Thyroid gland (tissue), 4 donors: ENCODE measurements around the gene SRD5A3. TPM values are rescaled to one million over a fixed set of nuclear protein-coding genes. Genes with fewer than 3 reads are reported as not detected.

ENCODE experiments used
- DNase-seq, 2 donors: peaks; one replicate each; pipeline ENCODE4 v3.0.0-alpha.2; 2019
- H3K27ac ChIP-seq, 3 donors: fragments of 200-600 bp; sonication (generic); 1 replicate in 2 of 3; 2 replicates in 1 of 3; pipeline ENCODE4 v1.5.1; 2016 to 2019; ENCODE audit warnings: mild to moderate bottlenecking in 1 of 3, moderate library complexity in 1 of 3
- H3K27me3 ChIP-seq: fragments of 200-600 bp; sonication (generic); one replicate; pipeline ENCODE4 v1.5.1; 2019
- H3K36me3 ChIP-seq, 2 donors: fragments of 200-600 bp; sonication (generic); one replicate each; pipeline ENCODE4 v1.5.1; 2016 to 2019
- H3K4me1 ChIP-seq, 2 donors: fragments of 200-600 bp; sonication (generic); one replicate each; pipeline ENCODE4 v1.5.1; 2017 to 2019
- H3K4me3 ChIP-seq, 3 donors: fragments of 200-600 bp; sonication (generic); replicated peaks in 1 of 3; 1 replicate in 2 of 3; 2 replicates in 1 of 3; pipeline ENCODE4 v1.5.1; 2016; ENCODE audit warnings: mild to moderate bottlenecking in 1 of 3
- H3K9me3 ChIP-seq: fragments of 200-600 bp; sonication (generic); one replicate; pipeline ENCODE4 v1.5.1; 2017
- CTCF ChIP-seq, 6 experiments: fragments of 200-600 bp in 3 of 6; fragments of 450-650 bp in 3 of 6; sonication (generic) in 3 of 6; IDR thresholded peaks; one replicate each; pipeline ENCODE4 v1.5.1; 2016 to 2019; ENCODE audit warnings: antibody characterized with exemption in 6 of 6, mild to moderate bottlenecking in 2 of 6, inconsistent platforms in 1 of 6, moderate library complexity in 1 of 6
- POLR2A ChIP-seq, 2 donors: fragments of 450-650 bp; IDR thresholded peaks; one replicate each; pipeline ENCODE4 v1.6.1; 2017; ENCODE audit warnings: antibody characterized with exemption in 2 of 2, mild to moderate bottlenecking in 2 of 2, moderate library complexity in 1 of 2
- WGBS, 2 donors: methylation state at CpG; one replicate each; pipeline ENCODE4 v1.1.5; 2017; 5-methylcytosine and 5-hydroxymethylcytosine counted together
- intact Hi-C: fragments of 100-400 bp; cut with DNase I; formaldehyde crosslinking; loops from one replicate; pipeline ENCODE4 v1.15.1; 2023
- total RNA-seq, 4 donors: library from RNA; depleted of rRNA; stranded (reverse); fragments of >200 nt; gene quantifications; one replicate each; pipeline ENCODE4 v1.2.3, GENCODE V29; 2016

The SRD5A3 gene
- total RNA-seq, 4 donors from 2014 or later = 2.7 to 12.0 (median 7.0) TPM

GRCh38 chr4:55405073-55405472 is 59.0 kb downstream of the SRD5A3 start:
- WGBS, 2 donors = 95 to 97% methylated on average over 3 of the region's 3 CpGs

DNA sequence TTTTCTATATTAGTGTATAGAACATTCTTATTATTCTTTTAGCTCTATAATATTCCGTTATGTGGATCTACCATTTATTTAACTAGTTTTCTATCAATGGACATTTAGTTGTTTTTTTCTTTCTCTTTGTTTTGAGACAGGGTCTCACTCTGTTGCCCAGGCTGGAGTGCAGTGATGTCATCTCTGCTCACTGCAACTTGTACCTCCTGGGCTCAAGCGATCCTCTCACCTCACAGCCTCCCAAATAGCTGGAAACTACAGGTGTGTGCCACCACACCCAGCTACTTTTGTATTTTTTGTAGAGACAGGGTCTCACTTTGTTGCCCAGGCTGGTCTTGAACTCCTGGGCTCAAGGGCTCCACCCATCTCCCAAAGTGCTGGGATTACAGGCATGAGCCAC is 60.5 kb downstream of the SRD5A3 start:
- WGBS, 2 donors = 98 to 100% methylated on average over 2 of the region's 2 CpGs
- Histone ChIP-seq H3K27ac (no peak overlapping the region), H3K36me3 (peaks cover 7 to 8% of the 10 kb centered on the region in 2 donors), H3K4me3 (no peak overlapping the region), H3K9me3 (no peaks in the 10 kb centered on the region), H3K4me1 (peaks cover 0 to 5% of the 10 kb centered on the region in 2 donors), H3K27me3 (no peaks in the 10 kb centered on the region)
- TF ChIP-seq POLR2A (IDR thresholded peaks at IDR 0.05) (no peak), CTCF (IDR thresholded peaks at IDR 0.05) (no peak)
- no peak for DNase-seq
- intact Hi-C loops = no loop called here

More at GRCh38 chr4:55405073-55405472, 59.0 kb downstream of the SRD5A3 start:
- intact Hi-C loops = no loop called here
- Histone ChIP-seq H3K4me1 (peaks cover 0 to 5% of the 10 kb centered on the region in 2 donors), H3K9me3 (no peaks in the 10 kb centered on the region), H3K27me3 (no peaks in the 10 kb centered on the region), H3K4me3 (no peak overlapping the region), H3K27ac (no peak overlapping the region), H3K36me3 (peaks cover 7 to 8% of the 10 kb centered on the region in 2 donors)
- DNase-seq = no peak
- TF ChIP-seq POLR2A (IDR thresholded peaks at IDR 0.05) = no peak

DNA sequence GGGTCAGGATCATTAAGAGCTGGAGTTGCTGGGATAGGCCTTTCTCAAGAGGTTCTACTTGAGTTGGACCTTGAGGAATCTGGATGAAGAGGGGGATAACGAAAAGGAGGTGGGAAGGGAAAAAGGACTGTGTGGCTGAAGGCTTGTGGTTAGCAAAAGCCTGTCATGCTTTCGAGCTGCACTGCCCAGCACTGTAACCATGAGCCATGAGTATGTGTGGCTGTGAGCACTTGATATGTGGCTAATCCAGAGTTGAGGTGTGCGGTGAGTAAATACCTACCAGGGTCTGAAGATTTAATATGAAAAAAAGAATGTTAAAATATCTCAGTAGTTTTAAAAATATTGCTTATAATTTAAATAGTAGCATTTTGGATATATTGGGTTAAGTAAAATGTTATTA is 61.1 kb downstream of the SRD5A3 start:
- Histone ChIP-seq H3K4me3 (no peak overlapping the region), H3K9me3 (no peaks in the 10 kb centered on the region), H3K4me1 (peaks cover 0 to 5% of the 10 kb centered on the region in 2 donors), H3K36me3 (peaks cover 7 to 8% of the 10 kb centered on the region in 2 donors), H3K27me3 (no peaks in the 10 kb centered on the region), H3K27ac (no peak overlapping the region)
- intact Hi-C loops = no loop called here
- no peak for DNase-seq
- WGBS, 2 donors = 94 to 96% methylated on average over 3 of the region's 3 CpGs
- TF ChIP-seq CTCF (IDR thresholded peaks at IDR 0.05) (no peak), POLR2A (IDR thresholded peaks at IDR 0.05) (no peak)

DNA sequence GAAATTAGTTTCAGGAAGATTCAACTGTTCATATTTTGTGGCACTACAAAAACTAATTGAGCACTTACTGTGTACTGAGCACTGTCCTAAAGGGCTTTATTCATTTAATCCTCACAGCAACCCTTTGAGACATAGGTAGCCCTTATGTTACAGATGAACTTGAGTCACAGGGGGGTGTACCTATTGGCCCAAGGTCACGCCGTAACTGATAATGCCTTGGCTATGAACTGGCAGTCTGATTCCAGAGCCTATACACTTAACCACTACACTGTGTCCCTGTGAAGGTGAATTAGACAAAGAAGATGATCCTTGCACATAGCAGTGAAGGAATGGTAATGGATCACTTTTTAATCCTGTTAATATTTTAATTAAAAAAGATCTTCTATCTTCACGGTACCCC is 61.7 kb downstream of the SRD5A3 start:
- no peak overlapping the region for H3K4me3 ChIP-seq
- 62 to 79% methylated on average over 3 of the region's 3 CpGs for WGBS, 2 donors
- H3K36me3 ChIP-seq = peaks cover 7 to 8% of the 10 kb centered on the region in 2 donors
- peaks cover 0 to 5% of the 10 kb centered on the region in 2 donors for H3K4me1 ChIP-seq
- H3K27ac ChIP-seq = no peak overlapping the region
- intact Hi-C loops = no loop called here
- DNase-seq = no peak
- no peaks in the 10 kb centered on the region for H3K27me3 ChIP-seq
- H3K9me3 ChIP-seq = no peaks in the 10 kb centered on the region
- TF ChIP-seq CTCF (IDR thresholded peaks at IDR 0.05) (no peak), POLR2A (IDR thresholded peaks at IDR 0.05) (no peak)

DNA sequence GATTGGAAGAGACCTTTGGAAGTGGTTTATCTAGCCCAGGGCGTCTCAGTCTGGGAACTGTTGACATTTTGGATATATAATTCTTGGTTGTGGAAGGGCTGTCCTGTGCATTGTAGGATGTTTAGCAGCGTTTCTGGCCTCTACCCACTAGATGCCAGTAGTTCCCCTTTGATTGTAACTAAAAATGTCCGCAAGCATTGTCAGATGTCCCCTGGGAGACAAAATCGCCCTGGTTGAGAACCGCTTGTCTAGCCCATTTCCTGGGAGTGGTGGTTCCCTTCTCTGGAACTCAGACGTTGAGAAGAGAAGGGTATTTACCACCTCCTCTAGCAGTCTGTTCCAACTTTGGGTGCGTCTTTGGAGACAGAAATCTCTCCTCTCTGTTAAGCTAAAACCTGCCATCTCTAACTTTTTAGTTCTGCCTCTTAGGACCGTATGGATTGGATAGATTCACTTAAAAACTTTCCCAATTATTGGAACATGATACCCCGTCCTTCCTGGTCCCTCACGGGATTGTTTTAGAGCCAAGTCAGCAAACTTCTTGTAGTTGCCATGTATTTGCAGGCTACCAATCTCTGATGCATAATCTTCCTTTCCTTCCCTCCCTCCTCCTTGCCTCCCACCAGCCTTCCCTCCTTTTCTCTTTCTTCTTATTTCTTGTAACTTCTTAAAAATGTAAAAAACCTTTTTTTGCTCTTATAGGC is 63.6 kb downstream of the SRD5A3 start:
- Histone ChIP-seq H3K9me3 (no peaks in the 10 kb centered on the region), H3K36me3 (peaks cover 8 to 10% of the 10 kb centered on the region in 2 donors), H3K4me1 (peaks cover 0 to 5% of the 10 kb centered on the region in 2 donors), H3K4me3 (no peak overlapping the region), H3K27ac (no peak overlapping the region), H3K27me3 (no peaks in the 10 kb centered on the region)
- TF ChIP-seq POLR2A (IDR thresholded peaks at IDR 0.05) = no peak
- no peak for TF ChIP-seq CTCF (IDR thresholded peaks at IDR 0.05)
- DNase-seq = no peak
- intact Hi-C loops = no loop called here
- WGBS, 2 donors = 57 to 66% methylated on average over 10 of the region's 10 CpGs
